IPS DF 6.9 (cell line): ENCODE data around the gene AGPAT4.

Experiments
- DNase-seq: peaks from one replicate; pipeline ENCODE4 v3.0.0-alpha.2; 2013; ENCODE audit warnings: low read depth, low spot score
- H3K27ac ChIP-seq: one replicate; pipeline ENCODE4 v1.5.1; 2013; ENCODE audit warnings: low read length, control low read depth
- H3K27me3 ChIP-seq: 2 replicates; pipeline ENCODE4 v1.6.1; 2013; ENCODE audit warnings: mild to moderate bottlenecking, low read length; ENCODE audit not compliant: control insufficient read depth, insufficient read depth
- H3K36me3 ChIP-seq: 2 replicates; pipeline ENCODE4 v1.6.1; 2013; ENCODE audit warnings: low read length; ENCODE audit not compliant: control insufficient read depth, insufficient read depth
- H3K4me1 ChIP-seq: 2 replicates; pipeline ENCODE4 v1.6.1; 2013; ENCODE audit warnings: low read length; ENCODE audit not compliant: control insufficient read depth, insufficient read depth
- H3K4me3 ChIP-seq: 2 replicates; pipeline ENCODE4 v1.5.1; 2013; ENCODE audit warnings: mild to moderate bottlenecking, low read length
- H3K9me3 ChIP-seq: 2 replicates; pipeline ENCODE4 v1.6.1; 2013; ENCODE audit warnings: low read length, inconsistent platforms; ENCODE audit not compliant: control insufficient read depth, insufficient read depth
- WGBS: extraction: QIAGEN DNeasy Blood & Tissue Kit; methylation state at CpG from one replicate; pipeline ENCODE4 v1.1.7; 2013; ENCODE audit warnings: mixed read lengths, missing lambda C conversion rate; ENCODE audit not compliant: insufficient read length, insufficient coverage; 5-methylcytosine and 5-hydroxymethylcytosine counted together

AGPAT4 gene

GRCh38 chr6:161242113-161242512, 31.7 kb downstream of the AGPAT4 start:
- DNase-seq = no peak
- Histone ChIP-seq H3K4me1 (peaks cover 3% of the 10 kb centered on the region; the same call in 1 of the 2 replicates), H3K36me3 (no peaks in the 10 kb centered on the region), H3K9me3 (no peaks in the 10 kb centered on the region), H3K4me3 (no peak overlapping the region), H3K27ac (no peak overlapping the region), H3K27me3 (no peaks in the 10 kb centered on the region)
- no CpG with 5 or more reads among the region's 10 CpGs for WGBS

DNA sequence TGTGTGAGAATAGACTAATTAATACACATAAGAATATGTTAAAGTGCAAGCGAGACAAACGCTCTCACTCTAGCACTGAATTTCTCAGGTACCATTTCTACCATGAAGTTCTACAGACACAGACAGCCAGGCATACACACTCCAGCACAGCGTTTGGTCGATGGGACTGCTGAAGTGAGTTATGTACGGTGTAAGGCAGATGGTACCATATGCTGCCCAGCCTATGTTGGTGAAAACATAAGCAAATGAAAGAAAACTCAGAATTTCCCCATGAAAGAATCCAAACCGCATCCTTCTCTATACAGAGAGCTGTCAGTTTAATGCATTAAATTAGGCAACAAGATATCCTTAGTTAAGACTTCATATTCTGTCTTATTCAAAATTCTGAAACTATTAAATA, 34.9 kb downstream of the AGPAT4 start:
- no peak overlapping the region for H3K27ac ChIP-seq
- H3K27me3 ChIP-seq = no peaks in the 10 kb centered on the region
- H3K9me3 ChIP-seq = no peaks in the 10 kb centered on the region
- H3K4me3 ChIP-seq = no peak overlapping the region
- H3K36me3 ChIP-seq = no peaks in the 10 kb centered on the region
- WGBS = no CpG with 5 or more reads among the region's 6 CpGs
- no peak for DNase-seq
- peaks cover 4% of the 10 kb centered on the region; the same call in 1 of the 2 replicates for H3K4me1 ChIP-seq

DNA sequence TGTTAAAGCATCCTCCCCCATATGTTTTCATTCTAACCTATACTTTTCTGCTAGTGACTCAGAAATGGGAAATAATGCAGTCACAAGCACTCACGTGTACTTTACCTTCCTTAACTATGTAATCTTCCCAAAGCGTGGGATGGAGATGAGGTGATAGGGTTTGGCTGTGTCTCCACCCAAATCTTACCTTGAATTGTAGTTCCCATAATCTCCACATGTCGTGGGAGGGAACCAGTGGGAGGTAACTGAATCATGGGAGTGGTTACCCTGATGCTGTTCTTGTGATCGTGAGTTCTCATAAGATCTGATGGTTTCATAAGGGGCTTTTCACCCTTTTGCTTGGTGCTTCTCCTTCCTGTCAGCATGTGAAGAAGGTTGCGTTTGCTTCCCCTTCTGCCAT, 35.4 kb downstream of the AGPAT4 start:
- Histone ChIP-seq H3K36me3 (no peaks in the 10 kb centered on the region), H3K27me3 (no peaks in the 10 kb centered on the region), H3K4me1 (peaks cover 4% of the 10 kb centered on the region; the same call in 1 of the 2 replicates), H3K9me3 (no peaks in the 10 kb centered on the region), H3K4me3 (no peak overlapping the region), H3K27ac (no peak overlapping the region)
- no peak for DNase-seq
- no CpG with 5 or more reads among the region's 5 CpGs for WGBS

GRCh38 chr6:161238081-161238480, 35.8 kb downstream of the AGPAT4 start:
- H3K27ac ChIP-seq = no peak overlapping the region
- no peaks in the 10 kb centered on the region for H3K9me3 ChIP-seq
- 0 out of 2 replicates have a peak, but pooled peaks cover 1% of the 10 kb centered on the region for H3K4me1 ChIP-seq
- H3K4me3 ChIP-seq = no peak overlapping the region
- H3K36me3 ChIP-seq = no peaks in the 10 kb centered on the region
- H3K27me3 ChIP-seq = no peaks in the 10 kb centered on the region
- no CpG with 5 or more reads among the region's 6 CpGs for WGBS
- DNase-seq = no peak

DNA sequence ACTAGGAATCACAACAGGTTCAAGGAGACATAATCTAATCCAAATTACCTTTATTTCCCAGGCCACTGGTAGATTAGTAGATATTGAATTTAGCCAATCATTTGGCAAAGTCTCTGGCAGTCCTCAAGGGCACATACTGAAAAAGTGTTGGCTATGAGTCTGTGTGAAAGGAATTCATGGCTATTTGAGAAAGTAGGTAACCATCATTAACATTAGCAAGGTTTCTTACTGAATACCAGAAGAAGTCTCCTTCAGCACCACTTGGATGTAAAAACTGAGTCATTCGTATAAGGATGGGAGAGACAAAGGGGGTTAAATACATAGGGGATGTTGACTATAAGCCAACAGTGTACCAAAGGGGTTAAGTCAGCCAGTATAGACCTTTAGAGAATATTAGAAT, 36.7 kb downstream of the AGPAT4 start:
- no peaks in the 10 kb centered on the region for H3K36me3 ChIP-seq
- no peak overlapping the region for H3K4me3 ChIP-seq
- 0 out of 2 replicates have a peak, but pooled peaks cover 1% of the 10 kb centered on the region for H3K4me1 ChIP-seq
- no peak for DNase-seq
- no peak overlapping the region for H3K27ac ChIP-seq
- no peaks in the 10 kb centered on the region for H3K9me3 ChIP-seq
- H3K27me3 ChIP-seq = no peaks in the 10 kb centered on the region
- no CpG with 5 or more reads among the region's 1 CpG for WGBS

- Histone ChIP-seq H3K27ac (no peak overlapping the region), H3K9me3 (no peaks in the 10 kb centered on the region), H3K36me3 (no peaks in the 10 kb centered on the region), H3K27me3 (no peaks in the 10 kb centered on the region), H3K4me3 (no peak overlapping the region), H3K4me1 (0 out of 2 replicates have a peak, but pooled peaks cover 1% of the 10 kb centered on the region)
- no CpG with 5 or more reads among the region's 15 CpGs for WGBS
- no peak for DNase-seq
These were observed 37.9 kb downstream of the AGPAT4 start for GRCh38 chr6:161235776-161236633.

DNA sequence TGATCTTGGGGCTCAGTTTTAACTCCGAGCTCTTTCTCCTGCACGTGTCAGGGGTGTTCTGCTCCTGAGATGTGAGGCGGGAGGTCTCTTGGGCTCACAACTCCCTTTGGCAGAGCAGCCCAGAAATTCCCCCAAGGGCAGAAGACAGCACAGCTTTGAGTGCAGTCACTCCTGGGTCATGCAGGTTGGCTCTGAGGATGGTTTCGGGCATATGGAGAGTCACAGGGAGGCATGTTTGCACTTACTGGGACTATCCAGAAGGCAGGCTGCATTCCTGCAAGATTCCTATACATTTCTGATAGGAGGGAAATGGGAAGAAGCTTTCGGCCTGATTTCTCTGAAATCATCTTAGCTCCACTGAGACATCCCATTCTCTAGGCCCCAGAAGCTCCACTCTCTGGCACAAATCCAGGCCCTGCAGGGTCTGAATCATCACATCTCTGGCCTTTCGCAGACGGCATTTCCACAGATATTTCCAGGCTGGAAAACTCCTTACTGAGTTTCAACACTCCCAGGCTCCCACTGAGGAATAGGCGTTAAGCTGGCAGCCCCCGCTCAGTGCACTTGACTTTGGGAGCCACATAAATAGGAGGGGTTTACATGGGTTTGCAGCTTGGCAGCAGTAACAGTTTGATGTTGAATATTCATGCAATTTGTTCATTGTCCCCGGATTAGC, 39.7 kb downstream of the AGPAT4 start:
- H3K27ac ChIP-seq = no peak overlapping the region
- H3K4me3 ChIP-seq = no peak overlapping the region
- no peak for DNase-seq
- H3K27me3 ChIP-seq = no peaks in the 10 kb centered on the region
- H3K9me3 ChIP-seq = no peaks in the 10 kb centered on the region
- no CpG with 5 or more reads among the region's 10 CpGs for WGBS
- H3K36me3 ChIP-seq = no peaks in the 10 kb centered on the region
- 0 out of 2 replicates have a peak, but pooled peaks cover 1% of the 10 kb centered on the region for H3K4me1 ChIP-seq

- H3K27ac ChIP-seq = no peak overlapping the region
- no CpG with 5 or more reads among the region's 11 CpGs for WGBS
- no peaks in the 10 kb centered on the region for H3K9me3 ChIP-seq
- H3K4me3 ChIP-seq = no peak overlapping the region
- no peaks in the 10 kb centered on the region for H3K36me3 ChIP-seq
- H3K27me3 ChIP-seq = no peaks in the 10 kb centered on the region
- H3K4me1 ChIP-seq = 0 out of 2 replicates have a peak, but pooled peaks cover 1% of the 10 kb centered on the region
- DNase-seq = no peak
These were observed 41.4 kb downstream of the AGPAT4 start for GRCh38 chr6:161232467-161232866.

DNA sequence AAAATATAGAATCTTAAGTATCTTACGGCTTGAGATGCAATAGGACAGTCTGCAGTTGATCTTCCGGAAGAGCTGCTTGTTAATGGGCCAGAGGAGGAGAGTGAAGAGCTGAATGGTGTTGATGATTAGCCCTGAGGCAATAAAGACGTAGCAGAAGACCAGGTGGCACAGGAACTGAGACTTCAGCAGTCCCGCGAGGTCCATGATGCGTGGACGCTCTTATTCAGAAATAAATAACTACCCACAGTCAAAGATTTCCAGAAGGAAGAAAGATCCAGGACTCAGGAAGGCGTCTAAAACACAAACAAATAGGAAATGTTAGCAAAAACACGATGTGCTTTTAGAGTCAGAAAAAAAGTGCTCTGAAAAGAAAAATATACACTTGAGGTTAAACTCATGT, 41.9 kb downstream of the AGPAT4 start:
- H3K4me3 ChIP-seq = no peak overlapping the region
- no peak for DNase-seq
- no peak overlapping the region for H3K27ac ChIP-seq
- H3K4me1 ChIP-seq = 0 out of 2 replicates have a peak, but pooled peaks cover 1% of the 10 kb centered on the region
- H3K27me3 ChIP-seq = no peaks in the 10 kb centered on the region
- WGBS = no CpG with 5 or more reads among the region's 9 CpGs
- no peaks in the 10 kb centered on the region for H3K9me3 ChIP-seq
- H3K36me3 ChIP-seq = no peaks in the 10 kb centered on the region

DNA sequence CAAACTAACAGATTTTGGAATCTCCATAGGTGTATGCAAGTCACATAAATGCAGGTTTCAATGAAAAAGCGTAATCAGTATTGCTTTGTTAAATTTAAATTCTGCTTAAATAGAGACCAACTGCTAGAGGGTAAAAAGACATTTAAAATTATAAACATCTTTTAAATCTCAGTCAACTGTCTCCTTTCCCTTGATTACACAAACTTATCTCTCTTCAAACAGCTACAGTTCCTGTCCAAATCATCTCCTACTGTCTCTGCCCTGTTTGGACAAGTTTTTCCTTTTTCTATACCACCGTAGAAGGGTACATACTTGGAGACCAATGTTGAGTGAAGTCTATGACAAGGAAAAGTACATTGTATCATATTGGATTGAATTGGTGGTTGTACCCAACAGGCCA, 43.5 kb downstream of the AGPAT4 start:
- no CpG with 5 or more reads among the region's 2 CpGs for whole genome bisulfite sequencing

More for the DNA sequence above, 43.5 kb downstream of the AGPAT4 start:
- 0 out of 2 replicates have a peak, but pooled peaks cover 1% of the 10 kb centered on the region for H3K4me1 ChIP-seq
- H3K36me3 ChIP-seq = no peaks in the 10 kb centered on the region
- H3K4me3 ChIP-seq = no peak overlapping the region
- no peaks in the 10 kb centered on the region for H3K9me3 ChIP-seq
- H3K27me3 ChIP-seq = no peaks in the 10 kb centered on the region
- DNase-seq = no peak
- no peak overlapping the region for H3K27ac ChIP-seq
